HG02970 (cell line): ENCODE data around the gene CCDC77.

Experiments
- ATAC-seq: cut with Tn5 transposase; IDR thresholded peaks from one replicate; pipeline ENCODE4 v1.9.1; 2021; ENCODE audit warnings: mild to moderate bottlenecking, moderate library complexity, moderate number of reproducible peaks; ENCODE audit not compliant: unreplicated experiment, low FRiP score

The CCDC77 gene

DNA sequence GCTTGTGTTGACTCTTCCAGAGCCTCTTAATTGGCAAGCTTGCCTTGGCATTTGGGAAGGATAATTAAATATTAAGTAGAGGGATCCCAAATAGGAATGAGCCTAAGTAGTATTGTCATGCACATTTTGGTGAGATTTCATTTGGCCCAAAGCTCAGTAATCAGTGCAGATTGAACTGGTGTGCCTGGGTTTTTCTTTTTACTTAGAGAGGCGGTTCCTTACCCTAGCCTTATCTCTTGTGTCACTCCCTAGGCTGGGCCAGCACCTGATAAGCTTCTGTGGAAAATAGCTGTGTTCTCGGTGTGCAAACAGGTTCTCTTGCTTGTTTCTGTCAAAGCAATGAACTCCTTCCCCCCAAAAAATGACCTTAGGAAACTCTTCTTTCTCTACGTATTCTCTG is 49.0 kb downstream of the CCDC77 start:
- no peak for ATAC-seq

GRCh38 chr12:452667-453210 is 51.3 kb downstream of the CCDC77 start:
- no peak for ATAC-seq

DNA sequence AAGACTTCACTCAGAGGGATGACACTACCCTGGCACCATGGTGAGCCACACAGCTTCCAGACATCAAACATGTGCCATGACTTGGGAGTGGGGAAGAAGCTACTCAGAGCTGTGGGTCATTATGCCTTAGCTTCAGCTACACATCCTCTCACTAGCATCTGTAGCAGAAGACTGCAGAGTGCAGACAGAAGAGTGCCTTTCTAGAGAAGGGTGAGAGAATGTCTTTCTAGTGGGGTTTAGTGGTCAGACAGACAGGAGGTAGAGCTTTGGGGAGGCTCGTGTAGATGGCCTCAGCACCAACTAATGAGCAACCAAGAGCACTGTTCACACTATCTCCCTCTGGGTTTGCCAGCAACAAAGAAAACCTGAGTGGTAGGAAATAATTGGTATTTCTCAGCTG is 53.4 kb downstream of the CCDC77 start:
- ATAC-seq, result no peak

- ATAC-seq, result no peak
Measured at GRCh38 chr12:455821-456220, 54.4 kb downstream of the CCDC77 start.

- ATAC-seq, result no peak
Measured at GRCh38 chr12:457676-458075, 56.2 kb downstream of the CCDC77 start.

GRCh38 chr12:459050-459429 is 57.6 kb downstream of the CCDC77 start:
- no peak for ATAC-seq

DNA sequence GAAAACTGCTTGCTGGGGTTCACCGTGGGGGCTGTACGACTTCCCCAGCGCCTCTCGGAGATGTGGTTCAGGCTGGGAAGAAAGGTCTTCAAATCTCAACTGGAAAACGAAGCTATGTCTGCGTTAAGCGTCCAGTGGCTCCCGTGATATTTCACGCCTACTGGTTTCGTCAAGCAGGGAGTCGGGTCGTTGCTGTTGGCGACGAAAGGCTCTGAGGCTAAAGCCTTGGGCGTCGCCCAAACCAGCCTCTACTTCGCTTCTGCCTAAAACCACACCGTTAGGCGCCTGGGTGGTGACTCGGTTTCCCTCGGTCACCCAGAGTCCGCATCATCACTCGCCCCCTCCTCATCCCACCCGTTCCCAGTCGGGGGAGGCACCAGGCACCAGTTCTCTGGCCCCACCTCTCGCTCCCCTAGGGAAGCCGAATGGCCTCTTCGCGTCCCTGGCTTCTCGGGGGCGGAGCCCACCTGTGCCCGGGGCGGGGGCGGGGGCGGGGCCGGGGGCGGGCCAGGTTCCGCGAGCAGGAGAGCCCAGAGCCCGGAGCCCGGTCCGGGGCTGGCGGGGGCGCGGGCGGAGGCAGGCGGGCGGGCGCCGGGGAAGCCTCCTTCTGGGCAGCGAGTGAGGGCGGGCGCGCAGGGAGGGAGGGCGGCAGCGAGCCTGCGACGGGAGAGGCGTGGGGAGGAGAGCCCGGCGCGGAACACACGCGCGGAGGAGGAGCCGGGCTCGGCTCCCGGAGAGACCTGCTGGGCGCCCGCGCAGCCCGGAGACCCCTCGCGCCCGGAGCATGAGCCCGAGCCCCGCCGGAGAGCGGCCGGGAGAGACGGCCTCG is 58.2 kb downstream of the CCDC77 start, which contains the start of gene B4GALNT3:
Gene B4GALNT3, plus strand, starts transcription at position 510 of the 829 bp plus-strand sequence. CDS start 438 bp downstream, outside the sequence.
- ATAC-seq, result no peak

DNA sequence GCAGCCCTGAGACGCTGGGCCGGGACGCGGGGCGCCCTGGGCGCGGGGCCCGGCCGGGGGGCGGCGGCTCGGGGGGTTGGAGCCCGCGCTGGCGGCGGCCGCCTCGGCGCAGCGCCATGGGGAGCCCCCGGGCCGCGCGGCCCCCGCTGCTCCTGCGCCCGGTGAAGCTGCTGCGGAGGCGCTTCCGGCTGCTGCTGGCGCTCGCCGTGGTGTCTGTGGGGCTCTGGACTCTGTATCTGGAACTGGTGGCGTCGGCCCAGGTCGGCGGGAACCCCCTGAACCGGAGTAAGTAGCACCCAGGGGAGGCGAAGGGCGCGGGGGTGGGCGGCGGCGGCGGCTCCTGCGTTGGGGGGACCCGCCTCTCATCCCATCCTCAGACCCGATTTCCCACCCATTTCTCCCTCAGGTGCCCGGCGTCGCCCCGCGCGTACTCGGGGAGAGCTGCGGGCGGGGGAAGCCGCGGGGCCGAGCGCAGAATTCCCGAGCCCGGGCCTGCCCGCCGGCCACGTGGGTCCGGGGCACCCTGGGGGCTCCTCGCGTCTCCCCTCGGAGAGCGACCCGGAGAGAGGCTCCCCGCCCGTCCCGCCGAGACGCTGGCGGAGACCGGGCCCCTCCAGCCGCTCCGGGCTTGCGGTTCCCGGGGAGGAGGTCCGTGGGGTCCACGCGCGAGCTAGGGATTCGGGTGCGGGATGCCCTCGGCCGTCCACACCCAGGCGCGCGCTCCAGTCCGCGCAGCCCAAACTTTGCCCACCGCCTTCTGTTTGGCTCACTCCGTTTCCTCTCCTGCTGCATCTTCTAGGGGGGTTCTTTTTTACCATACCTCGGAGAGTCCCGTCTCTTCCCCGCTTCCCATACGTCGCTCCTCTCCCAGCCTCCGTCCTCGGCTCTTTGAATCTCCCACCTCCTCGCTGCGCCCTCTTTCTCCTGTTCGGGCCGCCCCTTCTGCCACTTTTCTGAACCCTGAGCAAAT is 59.1 kb downstream of the CCDC77 start:
- no peak for ATAC-seq

GRCh38 chr12:461425-461824 is 60.0 kb downstream of the CCDC77 start:
- no peak for ATAC-seq

DNA sequence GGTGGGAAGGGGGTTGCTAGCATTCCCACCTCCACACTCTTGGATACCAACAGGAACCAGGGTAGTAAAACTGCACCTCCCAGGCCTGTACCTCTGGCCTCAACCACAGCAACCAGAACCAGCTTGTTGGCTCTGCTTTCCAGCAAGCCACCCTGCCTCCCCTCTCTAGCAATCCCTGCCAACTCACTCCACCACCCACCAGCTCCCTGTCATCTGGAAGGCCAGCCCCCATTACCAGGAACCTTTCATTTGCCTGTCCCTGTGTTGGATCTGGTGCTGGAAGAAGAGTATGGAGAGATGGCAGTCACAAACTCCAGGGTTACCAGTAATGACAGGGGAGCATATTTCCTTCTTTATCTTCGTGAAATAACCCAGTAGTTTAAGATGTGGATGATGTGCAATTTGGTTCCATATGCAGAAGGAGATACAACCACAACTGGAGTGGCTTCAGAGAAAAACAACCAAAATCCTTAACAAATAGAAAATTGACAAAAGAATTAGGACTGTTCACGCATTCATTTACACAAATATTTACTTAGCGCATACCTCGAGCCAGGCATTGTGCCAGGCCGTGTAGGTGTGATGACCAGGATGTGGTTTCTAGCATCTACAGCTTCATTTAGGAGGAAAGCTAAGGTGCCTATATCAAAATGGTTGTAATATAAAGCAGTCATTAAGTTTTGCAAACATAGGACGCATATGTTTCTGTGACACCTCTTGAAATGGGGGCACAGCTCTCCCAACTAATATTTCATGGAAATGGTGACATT is 61.7 kb downstream of the CCDC77 start:
- ATAC-seq, result no peak

GRCh38 chr12:464484-465267 is 63.2 kb downstream of the CCDC77 start:
- no peak for ATAC-seq

- ATAC-seq, result no peak
Measured at GRCh38 chr12:466039-466438, 64.6 kb downstream of the CCDC77 start.

GRCh38 chr12:466762-467161 is 65.3 kb downstream of the CCDC77 start:
- no peak for ATAC-seq

DNA sequence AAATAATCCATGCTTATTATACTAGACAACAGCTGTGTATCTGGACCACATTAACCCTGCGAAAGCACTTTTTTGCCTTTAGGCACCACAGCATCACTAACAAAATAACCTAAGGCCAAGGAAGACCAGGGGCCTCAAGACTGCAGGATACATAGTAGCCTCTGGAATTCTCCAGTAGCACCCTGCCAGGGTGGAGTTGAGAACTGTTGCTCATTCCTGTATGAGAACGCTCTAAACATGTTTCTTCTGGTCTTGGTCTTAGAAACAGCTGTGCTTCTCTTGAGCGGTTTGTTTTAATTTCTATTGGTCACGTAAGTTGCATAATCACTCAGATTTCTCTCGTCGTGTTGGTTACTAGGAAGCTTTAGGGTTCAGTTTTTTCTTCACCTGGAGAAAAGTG is 66.1 kb downstream of the CCDC77 start:
- ATAC-seq, result no peak

GRCh38 chr12:468671-469389 is 67.4 kb downstream of the CCDC77 start:
- ATAC-seq, result no peak

GRCh38 chr12:470133-470532 is 68.7 kb downstream of the CCDC77 start:
- no peak for ATAC-seq

- ATAC-seq, result no peak
Measured at GRCh38 chr12:473198-473597, 71.8 kb downstream of the CCDC77 start.

- ATAC-seq, result no peak
Measured at GRCh38 chr12:473863-474577, 72.6 kb downstream of the CCDC77 start.
